Neural cell (in vitro differentiated cells): ENCODE results near the gene CCS. TPM values are rescaled to one million over a fixed set of nuclear protein-coding genes. Genes with fewer than 3 reads are reported as not detected.

ENCODE experiments used
- H2AFZ ChIP-seq: fragments of 200-600, 300-800 bp; sonication (generic), shearing (Covaris generic); 2 replicates; pipeline ENCODE4 v1.6.0; 2014; ENCODE audit warnings: low read depth, mild to moderate bottlenecking, antibody characterized with exemption, low read length, moderate library complexity
- H3F3A ChIP-seq: fragments of 200-600 bp; shearing (Covaris generic); 2 replicates; pipeline ENCODE4 v1.6.1; 2016; ENCODE audit warnings: mild to moderate bottlenecking, moderate library complexity, mixed read lengths, antibody characterized with exemption, low read length; ENCODE audit not compliant: insufficient read depth, poor library complexity, severe bottlenecking
- H3K27ac ChIP-seq: fragments of 200-600, 300-800 bp; sonication (generic), shearing (Covaris generic); 2 replicates; pipeline ENCODE4 v1.5.1; 2014; ENCODE audit warnings: mild to moderate bottlenecking, low read length, moderate library complexity
- H3K27me3 ChIP-seq: fragments of 300-800, 200-600 bp; sonication (generic), shearing (Covaris generic); 2 replicates; pipeline ENCODE4 v1.6.0; 2014; ENCODE audit warnings: mild to moderate bottlenecking, low read depth, low read length, moderate library complexity; ENCODE audit not compliant: insufficient read depth
- H3K36me3 ChIP-seq: fragments of 300-800, 200-600 bp; sonication (generic), shearing (Covaris generic); 2 replicates; pipeline ENCODE4 v1.5.1; 2014; ENCODE audit warnings: mild to moderate bottlenecking, antibody characterized with exemption, low read length, moderate library complexity; ENCODE audit not compliant: insufficient read depth
- H3K4me2 ChIP-seq: fragments of 300-800, 200-600 bp; sonication (generic), shearing (Covaris generic); 2 replicates; pipeline ENCODE4 v1.6.0; 2014; ENCODE audit warnings: mild to moderate bottlenecking, low read length
- H3K4me3 ChIP-seq: fragments of 300-800, 200-600 bp; sonication (generic), shearing (Covaris generic); 2 replicates; pipeline ENCODE4 v1.5.1; 2014; ENCODE audit warnings: mild to moderate bottlenecking, low read length, moderate library complexity
- H3K79me2 ChIP-seq: fragments of 200-600 bp; shearing (Covaris generic); replicated peaks from 2 replicates; pipeline ENCODE4 v1.6.0; 2014; ENCODE audit warnings: mild to moderate bottlenecking, low read length, moderate library complexity; ENCODE audit not compliant: insufficient read depth
- H3K9ac ChIP-seq: fragments of 300-800, 200-600 bp; sonication (generic), shearing (Covaris generic); 2 replicates; pipeline ENCODE4 v1.6.1; 2016; ENCODE audit warnings: mild to moderate bottlenecking, low read length, mixed read lengths
- H3K9me2 ChIP-seq: fragments of 200-600 bp; shearing (Covaris generic); 2 replicates; pipeline ENCODE4 v1.6.1; 2016; ENCODE audit warnings: mild to moderate bottlenecking, low read length, mixed read lengths; ENCODE audit not compliant: insufficient read depth
- H3K9me3 ChIP-seq: fragments of 200-600, 300-800 bp; sonication (generic), shearing (Covaris generic); 2 replicates; pipeline ENCODE4 v1.6.1; 2016; ENCODE audit warnings: mild to moderate bottlenecking, mixed run types, low read length, moderate library complexity, mixed read lengths
- H4K20me1 ChIP-seq: fragments of 200-600 bp; shearing (Covaris generic); 2 replicates; pipeline ENCODE4 v1.6.1; 2016; ENCODE audit warnings: mild to moderate bottlenecking, mixed run types; ENCODE audit not compliant: insufficient read depth
- EP300 ChIP-seq: fragments of 450-650 bp; conservative IDR thresholded peaks from 2 replicates; pipeline ENCODE4 v1.6.1; 2014; ENCODE audit warnings: antibody characterized with exemption, mild to moderate bottlenecking, moderate library complexity; ENCODE audit not compliant: poor library complexity, severe bottlenecking
- EZH2 ChIP-seq: fragments of 200-600, 300-800 bp; shearing (Covaris generic), sonication (generic); IDR thresholded peaks from 2 replicates; pipeline ENCODE4 v1.6.1; 2014; ENCODE audit warnings: antibody characterized with exemption, low read length, borderline replicate concordance, mild to moderate bottlenecking; ENCODE audit not compliant: insufficient read depth, poor library complexity, severe bottlenecking
- MXI1 ChIP-seq: fragments of 450-650 bp; conservative IDR thresholded peaks from 2 replicates; pipeline ENCODE4 v1.6.1; 2014; ENCODE audit warnings: antibody characterized with exemption, mild to moderate bottlenecking; ENCODE audit not compliant: poor library complexity, severe bottlenecking
- POLR2AphosphoS5 ChIP-seq: IDR thresholded peaks from 2 replicates; pipeline ENCODE4 v1.6.1; 2012
- RAD21 ChIP-seq: fragments of 450-650 bp; conservative IDR thresholded peaks from 2 replicates; pipeline ENCODE4 v1.6.1; 2014; ENCODE audit warnings: antibody characterized with exemption, mild to moderate bottlenecking, moderate library complexity
- SMC3 ChIP-seq: fragments of 450-650 bp; conservative IDR thresholded peaks from 2 replicates; pipeline ENCODE4 v1.6.1; 2014; ENCODE audit warnings: antibody characterized with exemption, mild to moderate bottlenecking, moderate library complexity; ENCODE audit not compliant: poor library complexity
- TAF1 ChIP-seq: IDR thresholded peaks from 2 replicates; pipeline ENCODE4 v1.6.1; 2012; ENCODE audit warnings: low read depth
- polyA plus RNA-seq: library from polyadenylated mRNA; depleted of rRNA; stranded (reverse); fragments of >200 nt; gene quantifications from 2 replicates; pipeline ENCODE4 v1.2.3, GENCODE V29; 2014
- TF ChIP-seq, protein P1 (sequence below): fragments of 450-650 bp; IDR thresholded peaks from 2 replicates; pipeline ENCODE4 v1.5.1; 2014; ENCODE audit warnings: antibody characterized with exemption, mild to moderate bottlenecking, moderate library complexity; ENCODE audit not compliant: poor library complexity, severe bottlenecking
- TF ChIP-seq, protein P2 (sequence below): IDR thresholded peaks from 2 replicates; pipeline ENCODE4 v1.6.1; 2012; ENCODE audit warnings: borderline replicate concordance

CCS gene
- polyA plus RNA-seq, 1 donor from 2014 or later: 40.8 TPM

DNA sequence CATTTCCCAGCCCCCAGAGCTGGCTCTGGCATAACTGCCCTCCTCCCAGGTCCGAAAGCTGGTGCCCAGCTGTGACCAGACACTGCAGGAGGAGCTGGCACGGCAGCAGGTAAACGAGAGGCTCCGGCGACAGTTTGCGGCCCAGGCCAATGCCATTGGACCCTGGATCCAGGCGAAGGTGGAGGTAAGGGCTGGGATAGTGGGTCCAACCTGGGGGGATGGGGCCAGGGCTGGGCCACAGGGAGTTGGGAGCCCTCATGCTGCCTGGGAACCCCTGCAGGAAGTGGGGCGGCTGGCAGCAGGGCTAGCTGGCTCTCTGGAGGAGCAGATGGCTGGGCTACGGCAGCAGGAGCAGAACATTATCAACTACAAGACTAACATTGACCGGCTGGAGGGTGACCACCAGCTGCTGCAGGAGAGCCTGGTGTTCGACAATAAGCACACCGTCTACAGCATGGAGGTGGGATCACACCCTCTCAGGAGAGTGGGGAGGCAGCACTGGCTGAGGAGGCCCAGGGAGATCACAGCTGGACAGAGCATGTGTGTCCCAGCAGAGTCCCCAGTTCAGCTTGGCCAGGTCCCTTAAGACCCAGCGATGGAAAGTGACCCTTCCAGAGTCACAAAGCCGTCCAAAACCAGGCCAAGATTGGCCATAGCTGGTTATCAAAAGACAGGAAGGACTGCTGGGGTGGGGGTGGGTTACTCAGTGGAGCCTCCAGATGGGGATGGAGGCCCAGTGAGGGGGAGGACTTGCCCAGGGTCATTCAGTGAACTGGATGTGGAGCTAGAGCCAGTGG, 31.6 kb upstream of the CCS start:
- H4K20me1 ChIP-seq: no peaks in the 10 kb centered on the region
- H3K4me3 ChIP-seq: no peak overlapping the region
- no peaks in the 10 kb centered on the region for H3K9me3 ChIP-seq
- TF ChIP-seq MXI1: no peak
- no peak for TF ChIP-seq RAD21
- TF ChIP-seq TAF1: no peak
- TF ChIP-seq, protein P1, sequence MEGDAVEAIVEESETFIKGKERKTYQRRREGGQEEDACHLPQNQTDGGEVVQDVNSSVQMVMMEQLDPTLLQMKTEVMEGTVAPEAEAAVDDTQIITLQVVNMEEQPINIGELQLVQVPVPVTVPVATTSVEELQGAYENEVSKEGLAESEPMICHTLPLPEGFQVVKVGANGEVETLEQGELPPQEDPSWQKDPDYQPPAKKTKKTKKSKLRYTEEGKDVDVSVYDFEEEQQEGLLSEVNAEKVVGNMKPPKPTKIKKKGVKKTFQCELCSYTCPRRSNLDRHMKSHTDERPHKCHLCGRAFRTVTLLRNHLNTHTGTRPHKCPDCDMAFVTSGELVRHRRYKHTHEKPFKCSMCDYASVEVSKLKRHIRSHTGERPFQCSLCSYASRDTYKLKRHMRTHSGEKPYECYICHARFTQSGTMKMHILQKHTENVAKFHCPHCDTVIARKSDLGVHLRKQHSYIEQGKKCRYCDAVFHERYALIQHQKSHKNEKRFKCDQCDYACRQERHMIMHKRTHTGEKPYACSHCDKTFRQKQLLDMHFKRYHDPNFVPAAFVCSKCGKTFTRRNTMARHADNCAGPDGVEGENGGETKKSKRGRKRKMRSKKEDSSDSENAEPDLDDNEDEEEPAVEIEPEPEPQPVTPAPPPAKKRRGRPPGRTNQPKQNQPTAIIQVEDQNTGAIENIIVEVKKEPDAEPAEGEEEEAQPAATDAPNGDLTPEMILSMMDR: no peak
- no peak for TF ChIP-seq EZH2
- TF ChIP-seq SMC3: no peak
- TF ChIP-seq, protein P2, sequence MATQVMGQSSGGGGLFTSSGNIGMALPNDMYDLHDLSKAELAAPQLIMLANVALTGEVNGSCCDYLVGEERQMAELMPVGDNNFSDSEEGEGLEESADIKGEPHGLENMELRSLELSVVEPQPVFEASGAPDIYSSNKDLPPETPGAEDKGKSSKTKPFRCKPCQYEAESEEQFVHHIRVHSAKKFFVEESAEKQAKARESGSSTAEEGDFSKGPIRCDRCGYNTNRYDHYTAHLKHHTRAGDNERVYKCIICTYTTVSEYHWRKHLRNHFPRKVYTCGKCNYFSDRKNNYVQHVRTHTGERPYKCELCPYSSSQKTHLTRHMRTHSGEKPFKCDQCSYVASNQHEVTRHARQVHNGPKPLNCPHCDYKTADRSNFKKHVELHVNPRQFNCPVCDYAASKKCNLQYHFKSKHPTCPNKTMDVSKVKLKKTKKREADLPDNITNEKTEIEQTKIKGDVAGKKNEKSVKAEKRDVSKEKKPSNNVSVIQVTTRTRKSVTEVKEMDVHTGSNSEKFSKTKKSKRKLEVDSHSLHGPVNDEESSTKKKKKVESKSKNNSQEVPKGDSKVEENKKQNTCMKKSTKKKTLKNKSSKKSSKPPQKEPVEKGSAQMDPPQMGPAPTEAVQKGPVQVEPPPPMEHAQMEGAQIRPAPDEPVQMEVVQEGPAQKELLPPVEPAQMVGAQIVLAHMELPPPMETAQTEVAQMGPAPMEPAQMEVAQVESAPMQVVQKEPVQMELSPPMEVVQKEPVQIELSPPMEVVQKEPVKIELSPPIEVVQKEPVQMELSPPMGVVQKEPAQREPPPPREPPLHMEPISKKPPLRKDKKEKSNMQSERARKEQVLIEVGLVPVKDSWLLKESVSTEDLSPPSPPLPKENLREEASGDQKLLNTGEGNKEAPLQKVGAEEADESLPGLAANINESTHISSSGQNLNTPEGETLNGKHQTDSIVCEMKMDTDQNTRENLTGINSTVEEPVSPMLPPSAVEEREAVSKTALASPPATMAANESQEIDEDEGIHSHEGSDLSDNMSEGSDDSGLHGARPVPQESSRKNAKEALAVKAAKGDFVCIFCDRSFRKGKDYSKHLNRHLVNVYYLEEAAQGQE: no peak
- no peak for TF ChIP-seq EP300
- TF ChIP-seq POLR2AphosphoS5: no peak
- no peak overlapping the region for H3K4me2 ChIP-seq
- no peaks in the 10 kb centered on the region for H3F3A ChIP-seq
- H3K9ac ChIP-seq: no peak overlapping the region
- H3K79me2 ChIP-seq: no peaks in the 10 kb centered on the region
- no peaks in the 10 kb centered on the region for H3K36me3 ChIP-seq
- no peaks in the 10 kb centered on the region for H3K27me3 ChIP-seq
- H2AFZ ChIP-seq: no peak overlapping the region
- H3K27ac ChIP-seq: no peak overlapping the region
- H3K9me2 ChIP-seq: no peaks in the 10 kb centered on the region

DNA sequence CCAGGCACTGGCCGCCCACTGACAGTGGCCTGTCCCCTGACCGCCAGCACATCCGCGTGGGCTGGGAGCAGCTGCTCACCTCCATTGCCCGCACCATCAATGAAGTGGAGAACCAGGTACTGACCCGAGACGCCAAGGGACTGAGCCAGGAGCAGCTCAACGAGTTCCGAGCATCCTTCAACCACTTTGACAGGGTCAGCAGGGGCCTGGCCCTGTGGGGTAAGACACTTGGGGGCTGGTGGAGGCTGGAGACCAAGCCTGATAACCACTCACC, 31.1 kb upstream of the CCS start:
- H3K9ac ChIP-seq: no peak overlapping the region
- H3K9me2 ChIP-seq: no peaks in the 10 kb centered on the region
- H3K27ac ChIP-seq: no peak overlapping the region
- H3K36me3 ChIP-seq: no peaks in the 10 kb centered on the region
- H3K79me2 ChIP-seq: no peaks in the 10 kb centered on the region
- H3K4me2 ChIP-seq: no peak overlapping the region
- no peaks in the 10 kb centered on the region for H3K9me3 ChIP-seq
- no peaks in the 10 kb centered on the region for H3K27me3 ChIP-seq
- TF ChIP-seq, protein P2: no peak
- TF ChIP-seq POLR2AphosphoS5: no peak
- no peak for TF ChIP-seq TAF1
- TF ChIP-seq EP300: no peak
- no peak for TF ChIP-seq RAD21
- TF ChIP-seq, protein P1: no peak
- no peak for TF ChIP-seq SMC3
- TF ChIP-seq EZH2: no peak
- no peak for TF ChIP-seq MXI1
- H3K4me3 ChIP-seq: no peak overlapping the region
- H4K20me1 ChIP-seq: no peaks in the 10 kb centered on the region
- no peak overlapping the region for H2AFZ ChIP-seq
- no peaks in the 10 kb centered on the region for H3F3A ChIP-seq
